Testis (tissue), 3 donors: ENCODE results near the gene TMEM178B. TPM values are rescaled to one million over a fixed set of nuclear protein-coding genes. Genes with fewer than 3 reads are reported as not detected.

ENCODE experiments used
- DNase-seq: peaks from one replicate; pipeline ENCODE4 v3.0.0-alpha.2; 2019
- H3K27ac ChIP-seq, 2 donors: fragments of 200-600 bp; sonication (generic); one replicate each; pipeline ENCODE4 v1.5.1; 2019
- H3K27me3 ChIP-seq: fragments of 200-600 bp; sonication (generic); one replicate; pipeline ENCODE4 v1.5.1; 2019
- H3K36me3 ChIP-seq: fragments of 200-600 bp; sonication (generic); one replicate; pipeline ENCODE4 v1.5.1; 2017; ENCODE audit warnings: low read depth; ENCODE audit errors: missing control alignments
- H3K4me1 ChIP-seq: fragments of 200-600 bp; sonication (generic); one replicate; pipeline ENCODE4 v1.5.1; 2019
- H3K4me3 ChIP-seq, 2 donors: fragments of 200-600 bp; sonication (generic); one replicate each; pipeline ENCODE4 v1.5.1; 2017 to 2019
- H3K9me3 ChIP-seq: fragments of 200-600 bp; sonication (generic); one replicate; pipeline ENCODE4 v1.5.1; 2017
- POLR2A ChIP-seq: fragments of 450-650 bp; IDR thresholded peaks from one replicate; pipeline ENCODE4 v1.6.1; 2017; ENCODE audit warnings: antibody characterized with exemption, mild to moderate bottlenecking, moderate library complexity
- WGBS, 2 donors: methylation state at CpG; one replicate each; pipeline ENCODE4 v1.1.5; 2018; 5-methylcytosine and 5-hydroxymethylcytosine counted together
- intact Hi-C: fragments of 100-400 bp; cut with DNase I; formaldehyde crosslinking; loops from one replicate; pipeline ENCODE4 v1.15.1; 2023; ENCODE audit warnings: low total_unique reads
- polyA plus RNA-seq: library from polyadenylated mRNA; stranded (reverse); fragments of 350-450 nt; fragmentation: Illumina TruSeq; extraction: RNeasy Lipid Tissue Mini Kit (QIAGEN cat#74804); gene quantifications from one replicate; pipeline ENCODE4 v1.2.3, GENCODE V29; 2014; ENCODE audit warnings: low read depth, low replicate concordance; ENCODE audit not compliant: insufficient read depth
- total RNA-seq, 2 donors: library from RNA; depleted of rRNA; stranded (reverse); fragments of >200 nt; gene quantifications; one replicate each; pipeline ENCODE4 v1.2.3, GENCODE V29; 2016
- TF ChIP-seq, protein P1 (sequence below), 3 experiments: fragments of 450-650 bp in 2 of 3; fragments of 200-600 bp in 1 of 3; sonication (generic) in 1 of 3; IDR thresholded peaks; one replicate each; pipeline ENCODE4 v1.5.1; 2016 to 2019; ENCODE audit warnings: antibody characterized with exemption in 3 of 3, mild to moderate bottlenecking in 2 of 3, moderate library complexity in 1 of 3

Gene TMEM178B
- total and polyA plus RNA-seq, 3 donors from 2014 or later, result 1.7 to 7.2 (median 2.0) TPM

DNA sequence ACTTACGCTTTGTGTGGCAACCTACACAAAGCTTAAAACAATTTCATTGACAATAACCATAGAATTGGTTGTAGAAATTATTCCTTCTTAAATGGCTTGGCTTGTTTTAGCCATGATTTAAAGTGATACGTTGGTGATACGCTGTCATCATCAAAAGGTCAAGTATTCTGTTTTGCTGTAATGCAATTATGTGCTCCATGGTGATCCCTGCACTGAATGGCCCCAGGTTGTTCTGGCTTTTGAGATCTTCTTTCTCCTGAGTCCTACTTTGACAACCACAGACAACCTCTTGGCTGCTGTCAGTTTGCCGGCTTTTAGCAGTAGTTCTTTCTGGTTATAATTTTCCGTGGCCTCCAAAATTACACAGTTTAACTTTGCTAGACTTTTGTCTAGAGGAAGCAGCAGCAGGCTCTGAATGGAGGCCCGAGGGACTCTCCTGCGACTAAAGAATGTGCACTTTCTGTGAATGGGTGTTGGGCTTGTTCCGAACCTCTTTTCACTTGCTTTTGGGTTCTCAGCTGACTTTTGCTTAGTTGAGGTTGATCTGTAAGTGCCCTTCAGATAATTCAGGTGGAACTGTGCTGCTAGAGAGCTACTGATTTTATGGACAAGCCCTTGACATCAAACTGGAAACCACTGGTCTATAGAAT is 104.7 kb downstream of the TMEM178B start:
- Histone ChIP-seq H3K9me3 (no peaks in the 10 kb centered on the region), H3K4me1 (no peaks in the 10 kb centered on the region), H3K4me3 (no peak overlapping the region), H3K27me3 (no peaks in the 10 kb centered on the region), H3K27ac (no peak overlapping the region), H3K36me3 (no peaks in the 10 kb centered on the region)
- intact Hi-C loops, result no loop called here
- no peak for DNase-seq
- WGBS, 2 donors, result 95 to 96% methylated on average over 8 of the region's 8 CpGs
- no peak for TF ChIP-seq POLR2A
- TF ChIP-seq, protein P1, sequence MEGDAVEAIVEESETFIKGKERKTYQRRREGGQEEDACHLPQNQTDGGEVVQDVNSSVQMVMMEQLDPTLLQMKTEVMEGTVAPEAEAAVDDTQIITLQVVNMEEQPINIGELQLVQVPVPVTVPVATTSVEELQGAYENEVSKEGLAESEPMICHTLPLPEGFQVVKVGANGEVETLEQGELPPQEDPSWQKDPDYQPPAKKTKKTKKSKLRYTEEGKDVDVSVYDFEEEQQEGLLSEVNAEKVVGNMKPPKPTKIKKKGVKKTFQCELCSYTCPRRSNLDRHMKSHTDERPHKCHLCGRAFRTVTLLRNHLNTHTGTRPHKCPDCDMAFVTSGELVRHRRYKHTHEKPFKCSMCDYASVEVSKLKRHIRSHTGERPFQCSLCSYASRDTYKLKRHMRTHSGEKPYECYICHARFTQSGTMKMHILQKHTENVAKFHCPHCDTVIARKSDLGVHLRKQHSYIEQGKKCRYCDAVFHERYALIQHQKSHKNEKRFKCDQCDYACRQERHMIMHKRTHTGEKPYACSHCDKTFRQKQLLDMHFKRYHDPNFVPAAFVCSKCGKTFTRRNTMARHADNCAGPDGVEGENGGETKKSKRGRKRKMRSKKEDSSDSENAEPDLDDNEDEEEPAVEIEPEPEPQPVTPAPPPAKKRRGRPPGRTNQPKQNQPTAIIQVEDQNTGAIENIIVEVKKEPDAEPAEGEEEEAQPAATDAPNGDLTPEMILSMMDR (IDR thresholded peaks at IDR 0.05), result no peak

DNA sequence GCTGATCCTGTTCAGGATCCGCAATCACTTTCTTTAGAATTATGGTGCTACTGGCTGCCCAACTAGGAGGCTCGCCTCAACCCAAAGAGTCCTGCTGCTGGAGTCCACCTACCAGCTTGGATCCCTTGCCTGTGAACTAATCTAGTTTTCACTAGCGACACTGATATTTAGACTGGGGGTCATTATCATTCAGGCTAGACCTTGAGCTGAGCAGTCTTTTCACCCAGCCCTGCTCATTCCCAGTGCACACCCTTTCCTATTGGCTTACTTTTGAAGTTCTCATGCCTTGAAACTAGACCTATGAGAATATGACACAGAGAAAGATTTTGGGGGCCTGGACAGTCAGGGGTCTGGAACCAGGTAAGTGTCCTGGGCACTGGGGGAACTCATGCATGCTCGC is 107.9 kb downstream of the TMEM178B start:
- DNase-seq, result no peak
- TF ChIP-seq POLR2A, result no peak
- TF ChIP-seq, protein P1 (IDR thresholded peaks at IDR 0.05), result no peak
- Histone ChIP-seq H3K4me1 (no peaks in the 10 kb centered on the region), H3K9me3 (no peaks in the 10 kb centered on the region), H3K4me3 (no peak overlapping the region), H3K27ac (no peak overlapping the region), H3K36me3 (no peaks in the 10 kb centered on the region), H3K27me3 (no peaks in the 10 kb centered on the region)
- intact Hi-C loops, result no loop called here
- WGBS, 2 donors, result 93 to 96% methylated on average over 4 of the region's 4 CpGs

DNA sequence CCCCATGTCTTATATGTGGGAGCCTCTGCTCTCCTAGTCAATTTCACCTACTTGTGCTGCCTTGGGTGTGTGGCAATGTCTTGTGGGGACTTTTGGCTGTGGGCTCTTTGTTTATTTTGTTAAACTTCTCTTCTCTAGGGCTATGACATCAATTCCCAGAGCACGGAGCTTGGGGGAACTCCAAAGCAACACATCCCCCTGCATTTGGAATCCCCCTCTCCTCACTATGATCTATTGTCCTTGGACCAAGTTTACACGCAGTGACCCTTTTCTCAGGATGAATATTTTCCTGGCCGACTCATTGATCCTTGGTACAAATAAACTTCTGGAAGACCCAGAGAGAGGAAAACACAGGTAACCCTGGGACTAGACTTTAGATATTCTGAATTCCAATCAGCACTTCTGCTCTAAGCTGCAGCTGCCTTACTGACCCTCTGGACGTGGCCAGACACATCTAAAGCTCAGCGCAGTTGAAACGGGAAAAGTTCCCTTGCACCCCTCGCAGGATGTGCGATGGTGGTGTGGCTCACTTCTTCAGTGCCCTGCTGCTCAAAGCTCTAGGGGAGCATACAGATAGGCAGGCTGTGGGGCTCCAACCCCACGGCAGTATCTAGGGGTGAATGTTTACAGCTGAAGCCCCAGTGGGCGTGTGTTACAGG is 110.8 kb downstream of the TMEM178B start:
- intact Hi-C loops, result no loop called here
- H3K4me1 ChIP-seq, result peaks cover 9% of the 10 kb centered on the region
- no peaks in the 10 kb centered on the region for H3K9me3 ChIP-seq
- 71 to 85% methylated on average over 9 to 10 of the region's 10 CpGs for WGBS, 2 donors
- DNase-seq, result no peak
- no peaks in the 10 kb centered on the region for H3K27me3 ChIP-seq
- H3K36me3 ChIP-seq, result no peaks in the 10 kb centered on the region
- H3K4me3 ChIP-seq, result no peak overlapping the region
- TF ChIP-seq, protein P1 (IDR thresholded peaks at IDR 0.05), result no peak
- TF ChIP-seq POLR2A, result no peak
- no peak overlapping the region for H3K27ac ChIP-seq

DNA sequence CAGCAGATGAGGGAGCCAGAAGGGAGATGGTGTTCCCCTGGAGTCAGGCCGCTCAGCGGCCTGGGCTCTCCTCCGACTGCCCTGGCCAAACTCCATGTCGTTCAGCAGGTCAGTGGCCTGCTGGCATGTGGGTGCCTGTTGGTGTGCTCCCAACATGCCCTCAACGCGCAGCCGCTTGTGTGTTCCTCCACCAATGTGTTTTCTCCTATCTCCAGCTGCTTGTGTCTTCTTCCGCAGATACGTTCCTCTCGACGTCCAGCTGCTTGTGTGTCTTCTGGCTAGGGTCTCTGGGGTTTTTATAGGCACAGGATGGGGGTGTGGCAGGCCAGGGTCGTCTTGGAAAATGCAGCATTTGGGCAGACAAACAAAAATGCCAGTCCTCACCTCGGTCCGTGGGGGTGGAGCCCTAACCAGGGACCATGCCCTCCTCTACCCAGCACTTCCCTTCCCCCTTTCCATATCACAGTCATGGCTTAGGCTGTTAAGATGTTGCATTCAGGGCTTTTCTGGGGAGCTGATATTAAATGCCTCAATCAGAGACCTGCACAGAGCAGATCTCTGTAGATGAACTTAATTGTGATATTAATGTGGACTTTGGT is 111.6 kb downstream of the TMEM178B start:
- no peaks in the 10 kb centered on the region for H3K9me3 ChIP-seq
- H3K27me3 ChIP-seq, result no peaks in the 10 kb centered on the region
- DNase-seq, result no peak
- intact Hi-C loops, result no loop called here
- WGBS, 2 donors, result 82 to 83% methylated on average over 14 of the region's 14 CpGs
- H3K36me3 ChIP-seq, result no peaks in the 10 kb centered on the region
- peaks cover 9% of the 10 kb centered on the region for H3K4me1 ChIP-seq
- H3K4me3 ChIP-seq, result no peak overlapping the region
- TF ChIP-seq POLR2A, result no peak
- TF ChIP-seq, protein P1 (IDR thresholded peaks at IDR 0.05), result no peak
- H3K27ac ChIP-seq, result no peak overlapping the region
